ENCODE measurements around the gene AASDH.
A peak's percentile ranks its signal among the peaks of the same experiment; 100 is the strongest.

AASDH gene

GRCh38 chr4:56387023-56388001 lies at the start of gene AASDH:
TSS of gene AASDH (minus strand) at chr4:56387491. CDS start at chr4:56384299, 3,192 bp downstream.
- DNase-seq: peak; percentile 94 to 98 (median 97)

- peak; percentile 98 to 99 (median 99) for DNase-seq
Measured at GRCh38 chr4:56435140-56435926, 48.0 kb upstream of the AASDH start, which contains the start of gene PPAT. TSS of gene PPAT (minus strand) at chr4:56435615. CDS start at chr4:56435477, 138 bp downstream.

- peak; percentile 51 to 89 (median 87) for DNase-seq
Measured at GRCh38 chr4:56434599-56435139, 47.4 kb upstream of the AASDH start.

GRCh38 chr4:56433280-56433679 lies 46.0 kb upstream of the AASDH start:
- DNase-seq: no peak

- DNase-seq: no peak
Measured at GRCh38 chr4:56430203-56430602, 42.9 kb upstream of the AASDH start.

- DNase-seq: no peak
Measured at GRCh38 chr4:56427179-56427578, 39.9 kb upstream of the AASDH start.

- DNase-seq: no peak
Measured at GRCh38 chr4:56426273-56426672, 39.0 kb upstream of the AASDH start.

- no peak for DNase-seq
Measured at GRCh38 chr4:56425518-56425917, 38.2 kb upstream of the AASDH start.

GRCh38 chr4:56424697-56425514 lies 37.6 kb upstream of the AASDH start:
- DNase-seq: peak in 2 of 3 experiments; percentile 9 to 23

- DNase-seq: no peak
Measured at GRCh38 chr4:56424176-56424575, 36.9 kb upstream of the AASDH start.

GRCh38 chr4:56417396-56417795 lies 30.1 kb upstream of the AASDH start:
- DNase-seq: no peak

- DNase-seq: no peak
Measured at GRCh38 chr4:56416349-56416748, 29.1 kb upstream of the AASDH start.

- no peak for DNase-seq
Measured at GRCh38 chr4:56414135-56414670, 26.9 kb upstream of the AASDH start.

GRCh38 chr4:56410247-56411062 lies 23.2 kb upstream of the AASDH start:
- peak; percentile 16 to 91 (median 67) for DNase-seq

GRCh38 chr4:56409511-56410090 lies 22.3 kb upstream of the AASDH start:
- DNase-seq: no peak

- DNase-seq: no peak
Measured at GRCh38 chr4:56408978-56409377, 21.7 kb upstream of the AASDH start.

- no peak for DNase-seq
Measured at GRCh38 chr4:56406151-56406550, 18.9 kb upstream of the AASDH start.

GRCh38 chr4:56405016-56405415 lies 17.7 kb upstream of the AASDH start:
- DNase-seq: no peak

GRCh38 chr4:56400560-56400959 lies 13.3 kb upstream of the AASDH start:
- DNase-seq: no peak

- no peak for DNase-seq
Measured at GRCh38 chr4:56391270-56391669, 4.0 kb upstream of the AASDH start.

GRCh38 chr4:56389558-56389957 lies 2.3 kb upstream of the AASDH start:
- DNase-seq: no peak
